ENCODE results near the gene SLC43A2. TPM values are rescaled to one million over a fixed set of nuclear protein-coding genes. Genes with fewer than 3 reads are reported as not detected.

The SLC43A2 gene
- total and polyA plus RNA-seq, 2 of the 13 experiments (the other 11 are each of a cell fraction or from before 2014, with no cell fraction given): 7.3 to 20.0 TPM

DNA sequence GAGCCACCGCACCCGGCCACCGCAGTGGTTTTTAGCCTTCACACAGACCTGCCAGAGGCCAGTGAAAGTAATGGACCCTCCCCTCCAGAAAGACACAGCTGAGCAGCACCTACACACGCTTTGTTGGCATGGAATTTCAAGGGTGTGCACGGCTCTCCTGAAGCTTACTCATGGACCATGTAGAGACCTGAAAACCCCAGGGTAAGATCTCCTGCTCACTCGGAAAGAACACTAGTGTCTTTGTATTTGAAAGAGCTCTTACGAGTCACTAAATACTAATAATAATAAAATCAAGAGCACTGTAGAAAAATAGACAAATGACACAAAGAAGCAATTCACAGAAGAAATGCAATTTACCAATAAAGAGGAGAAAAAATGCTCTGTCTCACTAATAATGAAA, 20.0 kb downstream of the SLC43A2 start:
- CTCF ChIA-PET (ENCODE audit: low intra/inter-chr PET ratio, low total read pairs): no interaction called here

DNA sequence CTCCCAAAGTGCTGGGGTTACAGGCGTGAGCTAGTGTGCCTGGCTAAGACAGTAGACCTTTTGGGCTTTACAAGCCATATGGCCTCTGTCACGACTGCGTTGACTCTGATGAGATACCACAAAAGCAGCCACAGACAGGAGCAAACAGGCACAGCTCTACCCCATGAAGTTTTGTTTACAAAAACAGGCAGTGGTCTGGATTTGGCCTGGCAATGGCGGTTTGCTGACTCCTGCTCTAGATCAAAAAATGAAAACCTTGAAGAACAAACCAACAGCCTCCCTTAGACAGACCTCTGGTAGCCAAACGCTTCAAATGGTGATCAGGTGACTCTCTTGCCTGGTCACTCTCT, 20.7 kb downstream of the SLC43A2 start:
- no peaks in the 10 kb centered on the region for H4K20me1 ChIP-seq (ENCODE audit: insufficient read depth, low read length)
- H3K27me3 ChIP-seq (ENCODE audit: control insufficient read depth in 1 of 2, insufficient read depth in 2 of 2, low read length in 2 of 2): no peaks in the 10 kb centered on the region
- WGBS (ENCODE audit: low lambda C conversion rate): 83% methylated on average over 5 of the region's 5 CpGs
- in situ Hi-C loops (cut with HindIII; ENCODE audit: extremely low pct_ligation_motif_present, low pct_unique_long_range_greater_than_20kb): no loop called here
- POLR2A ChIA-PET: no interaction called here
- no peaks in the 10 kb centered on the region; a peak in 2 of 5 replicates for H3K36me3 ChIP-seq (replicated peaks in 1 of 2; ENCODE audit: control insufficient read depth in 1 of 2, insufficient read depth in 2 of 2, low read length in 2 of 2)
- H3K4me3 ChIP-seq (replicated peaks in 1 of 3; ENCODE audit: insufficient read depth in 1 of 3, low read depth in 2 of 3, low read length in 3 of 3): no peak overlapping the region
- no peaks in the 10 kb centered on the region for H3K79me2 ChIP-seq (ENCODE audit: insufficient read depth, low read length)
- no peak for DNase-seq (ENCODE audit: low spot score)
- CTCF ChIA-PET (ENCODE audit: low intra/inter-chr PET ratio, low total read pairs): no interaction called here
- no peak overlapping the region for H3K9ac ChIP-seq (ENCODE audit: insufficient read depth, low read depth, low read length)
- H2AFZ ChIP-seq (ENCODE audit: low read length): no peak overlapping the region
- H3K4me2 ChIP-seq (ENCODE audit: low read depth, low read length): no peak overlapping the region
- no peaks in the 10 kb centered on the region for H3K9me3 ChIP-seq (ENCODE audit: low read length)
- H3K27ac ChIP-seq (ENCODE audit: extremely low read length, insufficient read depth, low read length): peak overlapping the region; percentile 23
- FAIRE-seq: no peak
- ATAC-seq: no peak
- intact Hi-C loops (cut with micrococcal nuclease; ENCODE audit: unreplicated experiment): no loop called here
- no TSS peak for BruUV-seq (replicated peaks)
- peaks cover 57% of the 10 kb centered on the region for H3K4me1 ChIP-seq (ENCODE audit: insufficient read depth, low read length)
- TF ChIP-seq FOXA1 (IDR thresholded peaks at IDR 0.05) (no peak), FOXA1 (CRISPR knock-in tag; IDR thresholded peaks at IDR 0.05) (no peak), SNRNP70 (IDR thresholded peaks at IDR 0.05; ENCODE audit: low read depth, low read length) (no peak), ZBTB7B (CRISPR knock-in tag; IDR thresholded peaks at IDR 0.05) (no peak), SNAI1 (CRISPR knock-in tag; IDR thresholded peaks at IDR 0.05; ENCODE audit: borderline replicate concordance) (no peak), TBL1XR1 (IDR thresholded peaks at IDR 0.05; ENCODE audit: borderline replicate concordance, low read length, partially characterized antibody) (no peak), NR2F2 (IDR thresholded peaks at IDR 0.05; ENCODE audit: borderline replicate concordance, low read depth) (no peak)
- TF ChIP-seq, protein P1, sequence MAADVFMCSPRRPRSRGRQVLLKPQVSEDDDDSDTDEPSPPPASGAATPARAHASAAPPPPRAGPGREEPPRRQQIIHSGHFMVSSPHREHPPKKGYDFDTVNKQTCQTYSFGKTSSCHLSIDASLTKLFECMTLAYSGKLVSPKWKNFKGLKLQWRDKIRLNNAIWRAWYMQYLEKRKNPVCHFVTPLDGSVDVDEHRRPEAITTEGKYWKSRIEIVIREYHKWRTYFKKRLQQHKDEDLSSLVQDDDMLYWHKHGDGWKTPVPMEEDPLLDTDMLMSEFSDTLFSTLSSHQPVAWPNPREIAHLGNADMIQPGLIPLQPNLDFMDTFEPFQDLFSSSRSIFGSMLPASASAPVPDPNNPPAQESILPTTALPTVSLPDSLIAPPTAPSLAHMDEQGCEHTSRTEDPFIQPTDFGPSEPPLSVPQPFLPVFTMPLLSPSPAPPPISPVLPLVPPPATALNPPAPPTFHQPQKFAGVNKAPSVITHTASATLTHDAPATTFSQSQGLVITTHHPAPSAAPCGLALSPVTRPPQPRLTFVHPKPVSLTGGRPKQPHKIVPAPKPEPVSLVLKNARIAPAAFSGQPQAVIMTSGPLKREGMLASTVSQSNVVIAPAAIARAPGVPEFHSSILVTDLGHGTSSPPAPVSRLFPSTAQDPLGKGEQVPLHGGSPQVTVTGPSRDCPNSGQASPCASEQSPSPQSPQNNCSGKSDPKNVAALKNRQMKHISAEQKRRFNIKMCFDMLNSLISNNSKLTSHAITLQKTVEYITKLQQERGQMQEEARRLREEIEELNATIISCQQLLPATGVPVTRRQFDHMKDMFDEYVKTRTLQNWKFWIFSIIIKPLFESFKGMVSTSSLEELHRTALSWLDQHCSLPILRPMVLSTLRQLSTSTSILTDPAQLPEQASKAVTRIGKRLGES (CRISPR knock-in tag; IDR thresholded peaks at IDR 0.05; ENCODE audit: borderline replicate concordance): no peak
- TF ChIP-seq, protein P2, sequence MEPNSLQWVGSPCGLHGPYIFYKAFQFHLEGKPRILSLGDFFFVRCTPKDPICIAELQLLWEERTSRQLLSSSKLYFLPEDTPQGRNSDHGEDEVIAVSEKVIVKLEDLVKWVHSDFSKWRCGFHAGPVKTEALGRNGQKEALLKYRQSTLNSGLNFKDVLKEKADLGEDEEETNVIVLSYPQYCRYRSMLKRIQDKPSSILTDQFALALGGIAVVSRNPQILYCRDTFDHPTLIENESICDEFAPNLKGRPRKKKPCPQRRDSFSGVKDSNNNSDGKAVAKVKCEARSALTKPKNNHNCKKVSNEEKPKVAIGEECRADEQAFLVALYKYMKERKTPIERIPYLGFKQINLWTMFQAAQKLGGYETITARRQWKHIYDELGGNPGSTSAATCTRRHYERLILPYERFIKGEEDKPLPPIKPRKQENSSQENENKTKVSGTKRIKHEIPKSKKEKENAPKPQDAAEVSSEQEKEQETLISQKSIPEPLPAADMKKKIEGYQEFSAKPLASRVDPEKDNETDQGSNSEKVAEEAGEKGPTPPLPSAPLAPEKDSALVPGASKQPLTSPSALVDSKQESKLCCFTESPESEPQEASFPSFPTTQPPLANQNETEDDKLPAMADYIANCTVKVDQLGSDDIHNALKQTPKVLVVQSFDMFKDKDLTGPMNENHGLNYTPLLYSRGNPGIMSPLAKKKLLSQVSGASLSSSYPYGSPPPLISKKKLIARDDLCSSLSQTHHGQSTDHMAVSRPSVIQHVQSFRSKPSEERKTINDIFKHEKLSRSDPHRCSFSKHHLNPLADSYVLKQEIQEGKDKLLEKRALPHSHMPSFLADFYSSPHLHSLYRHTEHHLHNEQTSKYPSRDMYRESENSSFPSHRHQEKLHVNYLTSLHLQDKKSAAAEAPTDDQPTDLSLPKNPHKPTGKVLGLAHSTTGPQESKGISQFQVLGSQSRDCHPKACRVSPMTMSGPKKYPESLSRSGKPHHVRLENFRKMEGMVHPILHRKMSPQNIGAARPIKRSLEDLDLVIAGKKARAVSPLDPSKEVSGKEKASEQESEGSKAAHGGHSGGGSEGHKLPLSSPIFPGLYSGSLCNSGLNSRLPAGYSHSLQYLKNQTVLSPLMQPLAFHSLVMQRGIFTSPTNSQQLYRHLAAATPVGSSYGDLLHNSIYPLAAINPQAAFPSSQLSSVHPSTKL (CRISPR knock-in tag; IDR thresholded peaks at IDR 0.05): no peak

More for the DNA sequence above, 20.0 kb downstream of the SLC43A2 start:
- ATAC-seq (no peak), FAIRE-seq (no peak), DNase-seq (ENCODE audit: low spot score) (no peak)
- Histone ChIP-seq H3K9me3 (ENCODE audit: low read length) (no peaks in the 10 kb centered on the region), H3K27ac (ENCODE audit: extremely low read length, insufficient read depth, low read length) (no peak overlapping the region), H3K79me2 (ENCODE audit: insufficient read depth, low read length) (no peaks in the 10 kb centered on the region), H2AFZ (ENCODE audit: low read length) (no peak overlapping the region), H3K9ac (ENCODE audit: insufficient read depth, low read depth, low read length) (no peak overlapping the region), H3K4me3 (replicated peaks in 1 of 3; ENCODE audit: insufficient read depth in 1 of 3, low read depth in 2 of 3, low read length in 3 of 3) (no peak overlapping the region), H4K20me1 (ENCODE audit: insufficient read depth, low read length) (no peaks in the 10 kb centered on the region), H3K4me2 (ENCODE audit: low read depth, low read length) (no peak overlapping the region), H3K4me1 (ENCODE audit: insufficient read depth, low read length) (peaks cover 50% of the 10 kb centered on the region), H3K36me3 (replicated peaks in 1 of 2; ENCODE audit: control insufficient read depth in 1 of 2, insufficient read depth in 2 of 2, low read length in 2 of 2) (no peaks in the 10 kb centered on the region; a peak in 2 of 5 replicates), H3K27me3 (ENCODE audit: control insufficient read depth in 1 of 2, insufficient read depth in 2 of 2, low read length in 2 of 2) (no peaks in the 10 kb centered on the region)
- 94% methylated on average over 7 of the region's 7 CpGs for WGBS (ENCODE audit: low lambda C conversion rate)
- TF ChIP-seq, protein P3, sequence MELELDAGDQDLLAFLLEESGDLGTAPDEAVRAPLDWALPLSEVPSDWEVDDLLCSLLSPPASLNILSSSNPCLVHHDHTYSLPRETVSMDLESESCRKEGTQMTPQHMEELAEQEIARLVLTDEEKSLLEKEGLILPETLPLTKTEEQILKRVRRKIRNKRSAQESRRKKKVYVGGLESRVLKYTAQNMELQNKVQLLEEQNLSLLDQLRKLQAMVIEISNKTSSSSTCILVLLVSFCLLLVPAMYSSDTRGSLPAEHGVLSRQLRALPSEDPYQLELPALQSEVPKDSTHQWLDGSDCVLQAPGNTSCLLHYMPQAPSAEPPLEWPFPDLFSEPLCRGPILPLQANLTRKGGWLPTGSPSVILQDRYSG (CRISPR knock-in tag; IDR thresholded peaks at IDR 0.05): no peak
- no peak for TF ChIP-seq MTA1 (CRISPR knock-in tag; IDR thresholded peaks at IDR 0.05; ENCODE audit: borderline replicate concordance)
- TF ChIP-seq SSRP1 (CRISPR knock-in tag; IDR thresholded peaks at IDR 0.05): no peak
- TF ChIP-seq POLR2AphosphoS2 (IDR thresholded peaks at IDR 0.05; ENCODE audit: low read depth, low read length): no peak
- TF ChIP-seq RBM22 (optimal IDR thresholded peaks at IDR 0.05; ENCODE audit: low read length): no peak
- no peak for TF ChIP-seq ZNF430 (CRISPR knock-in tag; IDR thresholded peaks at IDR 0.05)
- in situ Hi-C loops (cut with HindIII; ENCODE audit: extremely low pct_ligation_motif_present, low pct_unique_long_range_greater_than_20kb): no loop called here
- POLR2A ChIA-PET: no interaction called here
- intact Hi-C loops (cut with micrococcal nuclease; ENCODE audit: unreplicated experiment): no loop called here
- BruUV-seq (replicated peaks): no TSS peak

All from HepG2 (cell line).